Activated CD8-positive, alpha-beta T cell treated with anti-CD3 and anti-CD28 coated beads for 36 hours (primary cell): ENCODE data around the gene MUC6. TPM values are rescaled to one million over a fixed set of nuclear protein-coding genes. Genes with fewer than 3 reads are reported as not detected.

Experiments
- ATAC-seq: fragments of 200-7000 bp; cut with Tn5 transposase; one replicate; pipeline ENCODE4 v1.10.0; 2021; ENCODE audit warnings: mild to moderate bottlenecking, moderate library complexity
- CTCF ChIA-PET: fragments of 350-600 bp; sonication (Branson Sonifier 250); formaldehyde crosslinking; loops from one replicate; lab custom pipeline; 2021; ENCODE audit warnings: antibody characterized with exemption; lab: Charles Lee
- POLR2A ChIA-PET: fragments of 350-600 bp; sonication (Branson Sonifier 250); formaldehyde crosslinking; loops from one replicate; lab custom pipeline; 2021; ENCODE audit warnings: antibody characterized with exemption; lab: Charles Lee
- DNase-seq: peaks from one replicate; pipeline ENCODE4 v3.0.0-alpha.2; 2020
- H3K27ac Mint-ChIP-seq: one replicate; pipeline ENCODE4 v1.8.0; 2021; ENCODE audit warnings: mild to moderate bottlenecking, mixed read lengths
- H3K27me3 Mint-ChIP-seq: one replicate; pipeline ENCODE4 v1.8.0; 2021; ENCODE audit warnings: mixed read lengths
- H3K36me3 Mint-ChIP-seq: one replicate; pipeline ENCODE4 v1.8.0; 2021; ENCODE audit warnings: low read depth, mixed read lengths
- H3K4me1 Mint-ChIP-seq: one replicate; pipeline ENCODE4 v1.8.0; 2021; ENCODE audit warnings: low read depth, mixed read lengths
- H3K4me3 Mint-ChIP-seq: one replicate; pipeline ENCODE4 v1.8.0; 2021; ENCODE audit warnings: mild to moderate bottlenecking, moderate library complexity, mixed read lengths
- H3K9me3 Mint-ChIP-seq: one replicate; pipeline ENCODE4 v1.8.0; 2021; ENCODE audit warnings: mixed read lengths
- CTCF ChIP-seq: fragments of 200-600 bp; IDR thresholded peaks from one replicate; pipeline ENCODE4 v1.8.0; 2022; ENCODE audit warnings: antibody characterized with exemption, mild to moderate bottlenecking
- intact Hi-C: fragments of 100-400 bp; cut with micrococcal nuclease; formaldehyde crosslinking; loops from one replicate; pipeline ENCODE4 v1.10.0; 2022
- total RNA-seq, 2 experiments: library from RNA; stranded (reverse); gene quantifications; one replicate each; pipeline ENCODE4 v1.2.3, GENCODE V29; 2021

Gene MUC6
- total RNA-seq, 2 experiments from 2014 or later, result not detected

GRCh38 chr11:1050581-1051355, 14.2 kb upstream of the MUC6 start:
- POLR2A ChIA-PET, result interaction anchor here (2.3 kb wide), 1 partner anchor 203 kb away, joined by 5 read pairs; no protein-coding TSS in a partner anchor
- no peaks in the 10 kb centered on the region for H3K9me3 Mint-ChIP-seq
- peak; percentile 83 for DNase-seq
- no peak overlapping the region for H3K4me3 Mint-ChIP-seq
- no peaks in the 10 kb centered on the region for H3K36me3 Mint-ChIP-seq
- peak; percentile 90 for TF ChIP-seq CTCF
- peaks cover 8% of the 10 kb centered on the region for H3K27me3 Mint-ChIP-seq
- CTCF ChIA-PET, result interaction anchor here (0.6 to 4.7 kb wide), 13 partner anchors 9 to 273 kb away, joined by 3 to 46 read pairs (median 3); partner anchors contain the start of gene CHID1
- intact Hi-C loops, result loop anchor here (5.0 kb wide), 1 partner anchor 203 kb away; no protein-coding TSS in a partner anchor
- H3K4me1 Mint-ChIP-seq, result no peaks in the 10 kb centered on the region
- H3K27ac Mint-ChIP-seq, result no peak overlapping the region
- ATAC-seq, result peak; percentile 100

- POLR2A ChIA-PET, result no interaction called here
These were observed 13.5 kb upstream of the MUC6 start for GRCh38 chr11:1049911-1050580.

GRCh38 chr11:1049431-1049891, 12.9 kb upstream of the MUC6 start:
- Mint-ChIP-seq H3K4me3 (no peak overlapping the region), H3K27me3 (peaks cover 7% of the 10 kb centered on the region), H3K27ac (no peak overlapping the region), H3K36me3 (no peaks in the 10 kb centered on the region), H3K4me1 (no peaks in the 10 kb centered on the region), H3K9me3 (no peaks in the 10 kb centered on the region)
- DNase-seq (no peak), ATAC-seq (no peak)
- POLR2A ChIA-PET, result no interaction called here
- TF ChIP-seq CTCF, result no peak
- CTCF ChIA-PET, result interaction anchor here (1.3 kb wide), 1 partner anchor 201 kb away, joined by 4 read pairs; no protein-coding TSS in a partner anchor
- intact Hi-C loops, result no loop called here

More at GRCh38 chr11:1049911-1050580, 13.5 kb upstream of the MUC6 start:
- CTCF ChIA-PET, result interaction anchor here (0.7 to 4.7 kb wide), 6 partner anchors 9 to 202 kb away, joined by 3 to 46 read pairs (median 4); partner anchors contain the start of gene CHID1
- H3K36me3 Mint-ChIP-seq, result no peaks in the 10 kb centered on the region
- H3K27me3 Mint-ChIP-seq, result peaks cover 7% of the 10 kb centered on the region
- no peak overlapping the region for H3K27ac Mint-ChIP-seq
- TF ChIP-seq CTCF, result no peak
- H3K4me3 Mint-ChIP-seq, result no peak overlapping the region
- no peaks in the 10 kb centered on the region for H3K4me1 Mint-ChIP-seq
- H3K9me3 Mint-ChIP-seq, result no peaks in the 10 kb centered on the region
- intact Hi-C loops, result loop anchor here (5.0 kb wide), 1 partner anchor 203 kb away; no protein-coding TSS in a partner anchor
- DNase-seq (no peak), ATAC-seq (no peak)

GRCh38 chr11:1049071-1049405, 12.5 kb upstream of the MUC6 start:
- no peak for ATAC-seq
- H3K4me1 Mint-ChIP-seq, result no peaks in the 10 kb centered on the region
- H3K27me3 Mint-ChIP-seq, result peaks cover 7% of the 10 kb centered on the region
- H3K36me3 Mint-ChIP-seq, result no peaks in the 10 kb centered on the region
- TF ChIP-seq CTCF, result no peak
- no peaks in the 10 kb centered on the region for H3K9me3 Mint-ChIP-seq
- H3K4me3 Mint-ChIP-seq, result no peak overlapping the region
- ChIA-PET POLR2A (no interaction called here), CTCF (interaction anchor here (1.3 kb wide), 1 partner anchor 201 kb away, joined by 4 read pairs; no protein-coding TSS in a partner anchor)
- DNase-seq, result no peak
- no peak overlapping the region for H3K27ac Mint-ChIP-seq
- intact Hi-C loops, result no loop called here
